BE2C (cell line): ENCODE measurements around the gene SNX25.

ENCODE experiments used
- DNase-seq: peaks from one replicate; pipeline ENCODE4 v3.0.0-alpha.2; 2020
- H3K27me3 ChIP-seq: fragments of 250-450 bp; sonication (Bioruptor Pico); 2 replicates; pipeline ENCODE4 v1.5.1; 2020; ENCODE audit warnings: mild to moderate bottlenecking
- H3K36me3 ChIP-seq: fragments of 250-450 bp; sonication (Bioruptor Pico); 2 replicates; pipeline ENCODE4 v1.5.1; 2020; ENCODE audit warnings: mild to moderate bottlenecking
- H3K4me1 ChIP-seq: fragments of 250-450 bp; sonication (Bioruptor Pico); 2 replicates; pipeline ENCODE4 v1.5.1; 2020
- H3K4me3 ChIP-seq: 2 replicates; pipeline ENCODE4 v1.5.1; 2011; ENCODE audit warnings: low read depth, low read length
- H3K9me3 ChIP-seq: fragments of 250-450 bp; sonication (Bioruptor Pico); 2 replicates; pipeline ENCODE4 v1.5.1; 2020
- CTCF ChIP-seq: IDR thresholded peaks from 2 replicates; pipeline ENCODE4 v1.5.1; 2012; ENCODE audit warnings: mild to moderate bottlenecking, low read depth, low read length

SNX25 gene

GRCh38 chr4:185332575-185333464 is 123.4 kb downstream of the SNX25 start:
- H3K4me3 ChIP-seq: no peak overlapping the region
- TF ChIP-seq CTCF: no peak
- H3K4me1 ChIP-seq: no peaks in the 10 kb centered on the region
- H3K27me3 ChIP-seq: no peaks in the 10 kb centered on the region
- no peaks in the 10 kb centered on the region for H3K36me3 ChIP-seq
- no peaks in the 10 kb centered on the region for H3K9me3 ChIP-seq
- no peak for DNase-seq

GRCh38 chr4:185334326-185334725 is 124.9 kb downstream of the SNX25 start:
- no peak for TF ChIP-seq CTCF

GRCh38 chr4:185335579-185335978 is 126.2 kb downstream of the SNX25 start:
- TF ChIP-seq CTCF: no peak
- no peak overlapping the region for H3K4me3 ChIP-seq
- no peaks in the 10 kb centered on the region for H3K9me3 ChIP-seq
- H3K4me1 ChIP-seq: no peaks in the 10 kb centered on the region
- no peaks in the 10 kb centered on the region for H3K27me3 ChIP-seq
- no peak for DNase-seq
- no peaks in the 10 kb centered on the region for H3K36me3 ChIP-seq

More at GRCh38 chr4:185334326-185334725, 124.9 kb downstream of the SNX25 start:
- no peaks in the 10 kb centered on the region for H3K27me3 ChIP-seq
- no peak overlapping the region for H3K4me3 ChIP-seq
- H3K4me1 ChIP-seq: no peaks in the 10 kb centered on the region
- no peaks in the 10 kb centered on the region for H3K36me3 ChIP-seq
- DNase-seq: no peak
- H3K9me3 ChIP-seq: no peaks in the 10 kb centered on the region

- H3K27me3 ChIP-seq: no peaks in the 10 kb centered on the region
- H3K36me3 ChIP-seq: no peaks in the 10 kb centered on the region
- H3K4me1 ChIP-seq: peaks cover 13% of the 10 kb centered on the region
- TF ChIP-seq CTCF: no peak
- no peaks in the 10 kb centered on the region for H3K9me3 ChIP-seq
- no peak for DNase-seq
- no peak overlapping the region for H3K4me3 ChIP-seq
Measured at GRCh38 chr4:185339941-185340340, 130.5 kb downstream of the SNX25 start.

GRCh38 chr4:185341377-185341776 is 132.0 kb downstream of the SNX25 start:
- no peaks in the 10 kb centered on the region for H3K36me3 ChIP-seq
- H3K4me3 ChIP-seq: no peak overlapping the region
- H3K9me3 ChIP-seq: no peaks in the 10 kb centered on the region
- peaks cover 13% of the 10 kb centered on the region for H3K4me1 ChIP-seq
- no peak for TF ChIP-seq CTCF
- DNase-seq: no peak
- H3K27me3 ChIP-seq: no peaks in the 10 kb centered on the region

- Histone ChIP-seq H3K4me1 (peaks cover 13% of the 10 kb centered on the region), H3K36me3 (no peaks in the 10 kb centered on the region), H3K4me3 (no peak overlapping the region), H3K27me3 (no peaks in the 10 kb centered on the region), H3K9me3 (no peaks in the 10 kb centered on the region)
- TF ChIP-seq CTCF: no peak
- DNase-seq: no peak
Measured at GRCh38 chr4:185341841-185342240, 132.4 kb downstream of the SNX25 start.
